ENCODE results near the gene GPR108.
A peak's percentile ranks its signal among the peaks of the same experiment; 100 is the strongest.

The GPR108 gene

GRCh38 chr19:6736169-6736916, 1.0 kb downstream of the GPR108 start:
- peak; percentile 91 for DNase-seq

- DNase-seq: no peak
These were observed 2.0 kb downstream of the GPR108 start for GRCh38 chr19:6735181-6735911.

GRCh38 chr19:6734096-6734696, 3.2 kb downstream of the GPR108 start:
- no peak for DNase-seq

GRCh38 chr19:6733338-6734095, 3.9 kb downstream of the GPR108 start:
- DNase-seq: no peak

GRCh38 chr19:6732803-6733337, 4.5 kb downstream of the GPR108 start:
- no peak for DNase-seq

GRCh38 chr19:6731822-6732221, 5.6 kb downstream of the GPR108 start:
- no peak for DNase-seq

GRCh38 chr19:6730941-6731670, 6.3 kb downstream of the GPR108 start:
- no peak for DNase-seq

- peak; percentile 96 for DNase-seq
These were observed 7.1 kb downstream of the GPR108 start for GRCh38 chr19:6730153-6730804.

- DNase-seq: no peak
These were observed 7.7 kb downstream of the GPR108 start for GRCh38 chr19:6729573-6730152.

- peak; percentile 50 for DNase-seq
These were observed 9.0 kb downstream of the GPR108 start for GRCh38 chr19:6728346-6728745.

- DNase-seq: no peak
These were observed 11.7 kb downstream of the GPR108 start for GRCh38 chr19:6725513-6726231.

- no peak for DNase-seq
These were observed 12.5 kb downstream of the GPR108 start for GRCh38 chr19:6724631-6725492.

- DNase-seq: peak; percentile 37
These were observed 13.6 kb downstream of the GPR108 start for GRCh38 chr19:6723738-6724137.

- DNase-seq: no peak
These were observed 14.2 kb downstream of the GPR108 start for GRCh38 chr19:6723108-6723618.

- no peak for DNase-seq
These were observed 15.6 kb downstream of the GPR108 start for GRCh38 chr19:6721773-6722172.

GRCh38 chr19:6721138-6721474, 16.3 kb downstream of the GPR108 start:
- no peak for DNase-seq

- DNase-seq: no peak
These were observed 16.8 kb downstream of the GPR108 start, which contains the start of gene C3 for GRCh38 chr19:6720369-6721137. Gene C3, minus strand, starts transcription at chr19:6720650. Its CDS starts 61 bp downstream, at chr19:6720589.

- no peak for DNase-seq
These were observed 17.4 kb downstream of the GPR108 start for GRCh38 chr19:6719992-6720368.

- no peak for DNase-seq
These were observed 17.9 kb downstream of the GPR108 start for GRCh38 chr19:6719540-6719861.
